HG03354 (cell line): ENCODE data around the gene C15orf40.
"Not testable (repeated sequence)": the region's sequence is repeated elsewhere in the genome, so short reads cannot be mapped to it uniquely, and the experiment has no call there.

Experiments used
- ATAC-seq: cut with Tn5 transposase; IDR thresholded peaks from one replicate; pipeline ENCODE4 v1.9.1; 2021; ENCODE audit warnings: mild to moderate bottlenecking; ENCODE audit not compliant: unreplicated experiment, poor library complexity, severe bottlenecking

Gene C15orf40

GRCh38 chr15:83011271-83012075 is at the start of gene C15orf40:
Gene C15orf40, minus strand, starts transcription at chr15:83011639. Its CDS starts 32 bp downstream, at chr15:83011607.
- ATAC-seq: peak; percentile 87

- no peak for ATAC-seq
These were observed 46.4 kb upstream of the C15orf40 start for GRCh38 chr15:83057696-83058376.

GRCh38 chr15:83057002-83057401 is 45.6 kb upstream of the C15orf40 start:
- no peak for ATAC-seq

- no peak for ATAC-seq
These were observed 41.7 kb upstream of the C15orf40 start for GRCh38 chr15:83053151-83053550.

GRCh38 chr15:83046558-83047127 is 35.2 kb upstream of the C15orf40 start:
- ATAC-seq: no peak

GRCh38 chr15:83044156-83044555 is 32.7 kb upstream of the C15orf40 start:
- no peak for ATAC-seq

GRCh38 chr15:83039206-83039605 is 27.8 kb upstream of the C15orf40 start:
- no peak for ATAC-seq

GRCh38 chr15:83036253-83036652 is 24.8 kb upstream of the C15orf40 start:
- no peak for ATAC-seq

- ATAC-seq: not testable (repeated sequence)
These were observed 19.8 kb upstream of the C15orf40 start for GRCh38 chr15:83031234-83031633.

- no peak for ATAC-seq
These were observed 18.6 kb upstream of the C15orf40 start for GRCh38 chr15:83030021-83030420.

- no peak for ATAC-seq
These were observed 7.0 kb upstream of the C15orf40 start for GRCh38 chr15:83018436-83018835.

- no peak for ATAC-seq
These were observed 5.5 kb upstream of the C15orf40 start for GRCh38 chr15:83016906-83017305.

- ATAC-seq: no peak
These were observed 3.9 kb upstream of the C15orf40 start for GRCh38 chr15:83015361-83015760.

- no peak for ATAC-seq
These were observed 2.8 kb upstream of the C15orf40 start for GRCh38 chr15:83014205-83014653.

- no peak for ATAC-seq
These were observed 1.2 kb upstream of the C15orf40 start for GRCh38 chr15:83012636-83013035.

GRCh38 chr15:83012076-83012426 is 612 bp upstream of the C15orf40 start:
- ATAC-seq: no peak

- ATAC-seq: peak; percentile 76
These were observed 649 bp downstream of the C15orf40 start for GRCh38 chr15:83010709-83011270.

- peak; percentile 8 for ATAC-seq
These were observed 10.8 kb downstream of the C15orf40 start for GRCh38 chr15:83000672-83001031.

- ATAC-seq: peak; percentile 92
These were observed 11.4 kb downstream of the C15orf40 start for GRCh38 chr15:82999905-83000671.

GRCh38 chr15:82999426-82999825 is 12.0 kb downstream of the C15orf40 start:
- ATAC-seq: no peak
